RKO (cell line): ENCODE measurements around the gene ANGPT4.
A peak's percentile ranks its signal among the peaks of the same experiment; 100 is the strongest.

Source experiments
- DNase-seq: peaks from one replicate; pipeline ENCODE4 v3.0.0-alpha.2; 2016; ENCODE audit warnings: low spot score

The ANGPT4 gene

GRCh38 chr20:916125-916799 is at the start of gene ANGPT4:
Gene ANGPT4 (minus strand): TSS chr20:916334. CDS start chr20:916214, 120 bp downstream.
- no peak for DNase-seq

GRCh38 chr20:963795-964194 is 47.7 kb upstream of the ANGPT4 start:
- no peak for DNase-seq

DNA sequence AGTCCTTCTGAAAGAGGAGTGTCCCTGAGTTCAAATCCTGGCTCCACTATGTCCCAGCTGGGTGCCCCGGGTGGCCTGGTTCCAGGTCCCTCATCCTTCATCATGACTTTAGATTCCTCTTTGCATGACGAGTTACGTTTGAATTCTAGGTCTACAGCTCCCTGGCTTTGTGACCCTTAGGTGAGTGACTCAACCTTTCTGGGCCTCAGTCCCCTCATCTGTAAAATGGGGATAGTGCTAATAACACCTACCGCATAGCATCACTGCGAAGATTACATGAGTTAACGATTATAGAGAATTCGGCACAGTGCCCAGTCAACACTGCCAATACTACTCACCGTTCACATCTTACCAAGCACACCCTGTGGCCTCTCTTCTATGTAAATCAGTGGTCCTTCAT is 46.5 kb upstream of the ANGPT4 start:
- no peak for DNase-seq

DNA sequence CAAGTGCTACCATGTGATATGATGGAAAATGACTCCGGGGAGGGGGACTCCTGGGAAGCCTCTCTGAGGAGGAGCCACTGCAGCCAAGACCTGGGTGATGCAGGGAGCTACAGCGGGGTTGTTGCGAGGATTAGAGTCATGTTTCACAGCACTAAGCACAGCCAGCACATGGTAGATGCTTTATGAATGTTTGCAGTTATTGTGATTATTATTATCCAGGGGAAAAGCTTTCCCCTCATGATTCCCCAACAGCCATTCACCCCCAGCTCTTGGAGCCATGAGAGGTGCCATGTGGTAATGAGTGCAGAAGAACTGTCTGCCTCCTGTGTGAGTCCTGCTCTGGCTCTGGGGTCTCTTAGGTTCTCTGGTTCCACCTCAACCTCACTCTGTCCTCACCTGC is 46.1 kb upstream of the ANGPT4 start:
- no peak for DNase-seq

DNA sequence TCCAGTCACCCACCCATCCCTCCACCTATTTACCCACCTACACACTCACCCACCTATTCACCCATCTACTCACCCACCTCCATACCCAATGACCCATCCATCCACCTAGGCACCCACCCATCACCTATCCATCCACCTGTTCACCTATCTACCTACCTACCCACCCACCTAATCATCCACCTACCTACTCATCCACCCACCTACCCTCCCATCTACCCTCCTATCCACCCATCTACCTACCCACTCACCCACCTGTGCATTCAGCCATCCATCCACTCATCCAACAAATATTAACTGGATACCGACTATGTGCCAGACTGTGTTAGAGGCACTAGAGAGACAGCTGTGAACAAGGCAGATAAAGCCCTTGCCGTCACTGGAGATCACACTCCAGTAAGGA is 45.6 kb upstream of the ANGPT4 start:
- DNase-seq: no peak

- no peak for DNase-seq
These were observed 44.0 kb upstream of the ANGPT4 start for GRCh38 chr20:959996-960615.

- no peak for DNase-seq
These were observed 43.0 kb upstream of the ANGPT4 start for GRCh38 chr20:958936-959815.

GRCh38 chr20:957544-957943 is 41.4 kb upstream of the ANGPT4 start:
- DNase-seq: no peak

- peak; percentile 70 for DNase-seq
These were observed 40.3 kb upstream of the ANGPT4 start for GRCh38 chr20:956330-956951.

GRCh38 chr20:955656-956055 is 39.5 kb upstream of the ANGPT4 start:
- DNase-seq: no peak

DNA sequence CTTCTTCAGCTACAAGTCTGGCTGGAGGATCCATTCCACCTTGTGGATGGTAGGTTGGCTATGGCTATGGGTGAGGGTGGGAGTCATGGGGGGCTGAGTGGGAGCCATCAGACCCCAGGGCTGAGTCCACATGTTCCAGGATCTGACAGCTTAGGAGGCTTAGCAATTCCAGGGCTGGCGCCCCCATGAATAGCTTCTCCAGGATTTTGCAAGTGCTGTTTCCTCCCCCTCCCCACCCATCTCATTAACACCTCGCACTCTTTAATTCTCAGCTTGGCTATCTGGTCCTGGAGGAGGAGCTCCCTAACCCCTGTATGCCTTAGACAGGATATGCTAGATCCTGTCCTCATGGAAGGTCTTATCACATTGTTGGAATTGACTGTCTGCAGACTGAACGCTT is 39.0 kb upstream of the ANGPT4 start:
- no peak for DNase-seq

DNA sequence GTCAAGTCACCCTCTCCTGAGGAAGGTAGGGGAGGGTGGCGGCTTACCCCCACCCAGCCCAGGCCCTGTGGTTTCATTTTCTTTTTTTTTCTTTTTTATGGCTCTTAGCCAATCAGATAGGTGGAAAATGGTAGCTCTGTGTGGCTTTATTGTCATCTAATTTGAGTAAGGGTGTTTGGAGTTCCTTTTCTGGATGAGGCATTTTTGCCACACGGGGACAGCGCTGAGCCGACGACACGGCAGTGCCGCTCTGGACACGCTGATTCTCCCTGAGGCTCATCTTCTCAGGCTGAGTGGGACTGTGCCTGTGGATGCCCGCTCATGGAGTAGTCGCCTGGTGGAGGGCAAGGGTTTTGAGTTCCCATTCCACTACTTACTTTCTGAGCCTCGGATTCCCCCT is 37.6 kb upstream of the ANGPT4 start:
- DNase-seq: no peak

GRCh38 chr20:952196-952795 is 36.2 kb upstream of the ANGPT4 start:
- DNase-seq: peak; percentile 51

GRCh38 chr20:951384-952169 is 35.4 kb upstream of the ANGPT4 start:
- no peak for DNase-seq

- DNase-seq: no peak
These were observed 33.6 kb upstream of the ANGPT4 start for GRCh38 chr20:949717-950116.

DNA sequence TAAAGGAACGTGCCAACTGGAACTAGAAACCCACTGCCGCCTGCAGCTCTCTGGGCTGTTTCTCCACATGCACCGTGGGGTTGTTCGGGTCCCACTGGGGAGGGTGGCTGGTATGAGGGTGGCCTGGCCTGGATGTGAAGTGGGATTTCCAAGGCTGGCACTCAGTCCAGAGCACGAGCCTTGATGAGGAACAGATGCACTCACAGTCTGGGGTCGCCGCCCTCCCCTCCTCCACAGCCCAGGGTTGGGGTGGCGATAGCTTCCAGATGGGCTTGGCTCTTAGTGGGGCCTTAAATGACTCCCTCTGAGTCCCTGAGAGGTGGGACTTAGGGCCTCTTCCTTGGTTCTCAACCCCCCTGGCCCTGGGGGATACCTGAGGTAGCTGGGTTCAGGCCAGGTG is 30.7 kb upstream of the ANGPT4 start:
- DNase-seq: no peak

DNA sequence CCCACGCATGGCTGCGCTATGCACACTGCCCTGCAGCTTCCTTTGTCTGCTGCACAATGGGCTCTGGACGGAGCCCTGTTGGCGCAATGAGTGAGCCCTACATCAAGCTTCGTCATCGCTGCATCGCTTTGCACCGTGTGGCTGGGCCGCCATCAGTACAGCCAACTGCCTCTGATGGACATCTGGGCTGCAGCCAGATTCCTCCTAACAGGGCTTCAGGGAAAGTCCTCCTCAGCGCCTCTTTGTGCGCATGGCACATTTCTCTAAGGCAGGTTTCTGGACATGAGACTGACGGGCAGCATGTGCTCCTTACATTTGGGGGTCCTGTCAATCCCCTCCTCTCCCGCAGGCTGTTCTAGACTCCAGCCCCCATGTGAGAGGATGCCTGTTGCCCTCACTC is 29.7 kb upstream of the ANGPT4 start:
- no peak for DNase-seq

GRCh38 chr20:944774-945410 is 28.8 kb upstream of the ANGPT4 start:
- DNase-seq: no peak

DNA sequence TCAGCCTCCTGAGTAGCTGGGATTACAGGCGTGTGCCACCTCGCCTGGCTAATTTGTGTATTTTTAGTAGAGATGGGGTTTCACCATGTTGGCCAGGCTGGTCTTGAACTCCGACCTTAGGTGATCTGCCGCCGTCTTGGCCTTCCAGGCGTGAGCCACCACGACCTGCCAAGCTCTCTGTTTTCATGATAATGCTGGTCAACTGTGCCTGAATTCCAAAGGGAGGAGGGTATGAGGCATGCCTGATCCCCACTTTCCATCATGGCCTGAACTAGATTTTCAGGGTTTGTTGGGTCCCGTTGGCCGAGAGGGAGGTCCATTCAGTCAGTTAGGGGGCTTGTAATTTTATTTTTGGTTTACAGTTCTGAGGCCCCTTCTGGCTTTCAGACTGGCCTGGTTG is 28.0 kb upstream of the ANGPT4 start:
- no peak for DNase-seq

- no peak for DNase-seq
These were observed 26.5 kb upstream of the ANGPT4 start for GRCh38 chr20:942611-943010.

- no peak for DNase-seq
These were observed 24.8 kb upstream of the ANGPT4 start for GRCh38 chr20:940926-941325.
